ENCODE data around the gene NIM1K. TPM values are rescaled to one million over a fixed set of nuclear protein-coding genes. Genes with fewer than 3 reads are reported as not detected.

The NIM1K gene
- total and polyA plus RNA-seq, 2 of the 13 experiments (the other 11 are each of a cell fraction or from before 2014, with no cell fraction given), result 0.04 TPM; not detected in 1

DNA sequence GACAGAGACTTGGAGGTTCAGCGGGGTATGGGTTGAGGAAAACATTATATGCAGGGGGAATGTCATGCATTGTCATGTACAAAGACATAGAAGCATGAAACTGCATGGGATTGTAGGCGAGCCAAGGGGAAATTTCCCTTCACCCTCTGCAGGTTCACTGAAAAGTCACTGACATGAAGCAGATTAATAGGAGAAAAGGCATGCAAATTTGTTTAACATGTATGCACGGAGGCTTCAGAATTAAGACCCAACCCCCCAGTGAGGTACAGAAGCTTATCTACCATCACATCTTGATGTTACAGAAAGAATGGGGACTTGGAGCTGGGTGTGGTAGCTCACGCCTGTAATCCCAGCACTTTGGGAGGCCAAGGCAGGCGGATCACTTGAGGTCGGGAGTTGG lies 18.5 kb downstream of the NIM1K start:
- no peaks in the 10 kb centered on the region for H4K20me1 ChIP-seq (ENCODE audit: insufficient read depth, low read length)
- TF ChIP-seq ZFP37 (CRISPR knock-in tag; IDR thresholded peaks at IDR 0.05; ENCODE audit: borderline replicate concordance), result no peak
- TF ChIP-seq ZSCAN12 (CRISPR knock-in tag; IDR thresholded peaks at IDR 0.05), result no peak
- no peak for TF ChIP-seq ZNF264 (CRISPR knock-in tag; IDR thresholded peaks at IDR 0.05)
- no peak for TF ChIP-seq NR2F1 (CRISPR knock-in tag; IDR thresholded peaks at IDR 0.05)
- H3K4me1 ChIP-seq (ENCODE audit: insufficient read depth, low read length), result no peaks in the 10 kb centered on the region
- H3K9me3 ChIP-seq (ENCODE audit: low read length), result no peaks in the 10 kb centered on the region
- BruUV-seq (replicated peaks), result no TSS peak
- H3K79me2 ChIP-seq (ENCODE audit: insufficient read depth, low read length), result no peaks in the 10 kb centered on the region
- no peak overlapping the region for H3K27ac ChIP-seq (ENCODE audit: extremely low read length, insufficient read depth, low read length)
- no peak overlapping the region for H2AFZ ChIP-seq (ENCODE audit: low read length)
- peaks cover 0 to 4% of the 10 kb centered on the region in 2 experiments; a peak in 2 of 5 replicates for H3K27me3 ChIP-seq (ENCODE audit: control insufficient read depth in 1 of 2, insufficient read depth in 2 of 2, low read length in 2 of 2)
- WGBS (ENCODE audit: low lambda C conversion rate), result 23% methylated on average over 6 of the region's 6 CpGs
- H3K4me3 ChIP-seq (replicated peaks in 1 of 3; ENCODE audit: insufficient read depth in 1 of 3, low read depth in 2 of 3, low read length in 3 of 3), result no peak overlapping the region
- ChIA-PET CTCF (ENCODE audit: low intra/inter-chr PET ratio, low total read pairs) (no interaction called here), POLR2A (no interaction called here)
- H3K4me2 ChIP-seq (ENCODE audit: low read depth, low read length), result no peak overlapping the region
- H3K9ac ChIP-seq (ENCODE audit: insufficient read depth, low read depth, low read length), result no peak overlapping the region
- intact Hi-C loops (cut with micrococcal nuclease; ENCODE audit: unreplicated experiment), result no loop called here
- no peaks in the 10 kb centered on the region for H3K36me3 ChIP-seq (replicated peaks in 1 of 2; ENCODE audit: control insufficient read depth in 1 of 2, insufficient read depth in 2 of 2, low read length in 2 of 2)
- DNase-seq (ENCODE audit: low spot score) (no peak), FAIRE-seq (no peak), ATAC-seq (no peak)
- in situ Hi-C loops (cut with HindIII; ENCODE audit: extremely low pct_ligation_motif_present, low pct_unique_long_range_greater_than_20kb), result no loop called here

DNA sequence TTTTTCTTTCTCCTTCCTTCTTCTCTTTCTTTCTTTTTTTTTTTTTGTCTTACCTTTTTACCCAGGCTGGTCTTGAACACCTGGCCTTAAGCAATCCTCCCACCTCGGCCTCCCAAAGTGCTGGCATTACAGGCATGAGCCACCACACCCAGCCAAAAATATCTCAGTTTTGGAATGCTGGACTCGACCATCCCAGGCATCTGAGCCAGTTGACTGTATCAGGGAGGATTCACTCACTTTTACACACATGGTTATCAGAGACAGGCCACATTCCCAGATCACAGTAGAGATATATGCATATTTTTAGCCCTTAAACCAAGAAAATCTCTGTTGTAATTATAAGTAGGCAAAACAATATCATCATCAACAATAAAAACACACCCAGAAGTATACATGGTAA lies 21.9 kb downstream of the NIM1K start:
- TF ChIP-seq ZNF615 (CRISPR knock-in tag; IDR thresholded peaks at IDR 0.05; ENCODE audit: borderline replicate concordance) (no peak), ZBTB14 (CRISPR knock-in tag; IDR thresholded peaks at IDR 0.05) (no peak), ZNF44 (CRISPR knock-in tag; IDR thresholded peaks at IDR 0.05) (no peak), ZNF329 (CRISPR knock-in tag; IDR thresholded peaks at IDR 0.05; ENCODE audit: low read depth) (no peak), SUZ12 (IDR thresholded peaks at IDR 0.05; ENCODE audit: low read depth, low read length) (no peak)
- TF ChIP-seq, protein P1, sequence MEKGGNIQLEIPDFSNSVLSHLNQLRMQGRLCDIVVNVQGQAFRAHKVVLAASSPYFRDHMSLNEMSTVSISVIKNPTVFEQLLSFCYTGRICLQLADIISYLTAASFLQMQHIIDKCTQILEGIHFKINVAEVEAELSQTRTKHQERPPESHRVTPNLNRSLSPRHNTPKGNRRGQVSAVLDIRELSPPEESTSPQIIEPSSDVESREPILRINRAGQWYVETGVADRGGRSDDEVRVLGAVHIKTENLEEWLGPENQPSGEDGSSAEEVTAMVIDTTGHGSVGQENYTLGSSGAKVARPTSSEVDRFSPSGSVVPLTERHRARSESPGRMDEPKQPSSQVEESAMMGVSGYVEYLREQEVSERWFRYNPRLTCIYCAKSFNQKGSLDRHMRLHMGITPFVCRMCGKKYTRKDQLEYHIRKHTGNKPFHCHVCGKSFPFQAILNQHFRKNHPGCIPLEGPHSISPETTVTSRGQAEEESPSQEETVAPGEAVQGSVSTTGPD (CRISPR knock-in tag; IDR thresholded peaks at IDR 0.05), result no peak
- in situ Hi-C loops (cut with HindIII; ENCODE audit: extremely low pct_ligation_motif_present, low pct_unique_long_range_greater_than_20kb) (no loop called here), intact Hi-C loops (cut with micrococcal nuclease; ENCODE audit: unreplicated experiment) (no loop called here)
- H3K36me3 ChIP-seq (replicated peaks in 1 of 2; ENCODE audit: control insufficient read depth in 1 of 2, insufficient read depth in 2 of 2, low read length in 2 of 2), result no peaks in the 10 kb centered on the region
- H2AFZ ChIP-seq (ENCODE audit: low read length), result no peak overlapping the region
- H3K79me2 ChIP-seq (ENCODE audit: insufficient read depth, low read length), result no peaks in the 10 kb centered on the region
- H3K9me3 ChIP-seq (ENCODE audit: low read length), result no peaks in the 10 kb centered on the region
- no peak overlapping the region for H3K27ac ChIP-seq (ENCODE audit: extremely low read length, insufficient read depth, low read length)
- WGBS (ENCODE audit: low lambda C conversion rate), result 13% methylated on average over 2 of the region's 2 CpGs
- no peaks in the 10 kb centered on the region for H3K4me1 ChIP-seq (ENCODE audit: insufficient read depth, low read length)
- no TSS peak for BruUV-seq (replicated peaks)
- DNase-seq (ENCODE audit: low spot score), result no peak
- no peak overlapping the region for H3K9ac ChIP-seq (ENCODE audit: insufficient read depth, low read depth, low read length)
- ATAC-seq, result no peak
- ChIA-PET CTCF (ENCODE audit: low intra/inter-chr PET ratio, low total read pairs) (no interaction called here), POLR2A (no interaction called here)
- H3K4me3 ChIP-seq (replicated peaks in 1 of 3; ENCODE audit: insufficient read depth in 1 of 3, low read depth in 2 of 3, low read length in 3 of 3), result no peak overlapping the region
- no peaks in the 10 kb centered on the region for H4K20me1 ChIP-seq (ENCODE audit: insufficient read depth, low read length)
- no peak for FAIRE-seq
- H3K4me2 ChIP-seq (ENCODE audit: low read depth, low read length), result no peak overlapping the region
- H3K27me3 ChIP-seq (ENCODE audit: control insufficient read depth in 1 of 2, insufficient read depth in 2 of 2, low read length in 2 of 2), result peaks cover 0 to 4% of the 10 kb centered on the region in 2 experiments; a peak in 2 of 5 replicates
